ENCODE results near the gene IL7R. TPM values are rescaled to one million over a fixed set of nuclear protein-coding genes. Genes with fewer than 3 reads are reported as not detected.

The IL7R gene
- total and polyA plus RNA-seq, 2 donors (not counting 1 experiment from before 2014, with no cell fraction given), result 67.9 to 266 TPM

DNA sequence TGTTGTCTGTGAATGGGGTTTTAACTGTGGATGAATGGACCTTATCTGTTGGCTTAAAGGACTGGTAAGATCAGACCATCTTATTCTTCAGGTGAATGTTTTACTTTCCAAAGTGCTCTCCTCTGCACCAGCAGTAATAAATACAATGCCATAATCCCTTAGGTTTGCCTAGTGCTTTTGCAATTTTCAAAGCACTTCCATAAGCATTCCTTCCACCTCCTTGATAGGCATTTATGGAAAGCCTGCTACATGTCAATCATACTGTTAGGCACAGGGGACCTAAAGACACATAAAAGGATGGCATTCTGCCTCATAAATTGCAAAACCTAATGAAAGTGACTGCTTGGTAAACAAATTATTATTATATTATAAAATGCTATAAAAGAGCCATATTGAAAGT, 21.4 kb downstream of the IL7R start:
- Histone ChIP-seq H3K9ac (ENCODE audit: insufficient read depth, low read length) (no peak overlapping the region), H4K20me1 (ENCODE audit: control insufficient read depth, extremely low read depth, insufficient read depth, low read length) (no peaks in the 10 kb centered on the region), H3K27me3 (ENCODE audit: control insufficient read depth, insufficient read depth, low read length) (no peaks in the 10 kb centered on the region), H3K4me3 (replicated peaks in 1 of 4; ENCODE audit: control extremely low read depth in 1 of 4, insufficient read depth in 1 of 4, low read depth in 3 of 4, low read length in 4 of 4) (no peak overlapping the region), H2AFZ (ENCODE audit: low read length) (no peak overlapping the region), H3K9me3 (ENCODE audit: control insufficient read depth, insufficient read depth, low read depth, low read length) (no peaks in the 10 kb centered on the region), H3K4me2 (ENCODE audit: extremely low read depth, insufficient read depth, low read length) (no peak overlapping the region), H3K36me3 (ENCODE audit: control insufficient read depth, insufficient read depth, low read length) (peaks cover 3% of the 10 kb centered on the region), H3K79me2 (ENCODE audit: control insufficient read depth, insufficient read depth, low read length) (no peaks in the 10 kb centered on the region), H3K27ac (ENCODE audit: insufficient read depth, low read length) (no peak overlapping the region), H3K4me1 (ENCODE audit: control insufficient read depth, extremely low read depth, insufficient read depth, low read length) (no peaks in the 10 kb centered on the region)
- DNase-seq (ENCODE audit: low read depth in 2 of 2), result no peak
- TF ChIP-seq, protein P1, sequence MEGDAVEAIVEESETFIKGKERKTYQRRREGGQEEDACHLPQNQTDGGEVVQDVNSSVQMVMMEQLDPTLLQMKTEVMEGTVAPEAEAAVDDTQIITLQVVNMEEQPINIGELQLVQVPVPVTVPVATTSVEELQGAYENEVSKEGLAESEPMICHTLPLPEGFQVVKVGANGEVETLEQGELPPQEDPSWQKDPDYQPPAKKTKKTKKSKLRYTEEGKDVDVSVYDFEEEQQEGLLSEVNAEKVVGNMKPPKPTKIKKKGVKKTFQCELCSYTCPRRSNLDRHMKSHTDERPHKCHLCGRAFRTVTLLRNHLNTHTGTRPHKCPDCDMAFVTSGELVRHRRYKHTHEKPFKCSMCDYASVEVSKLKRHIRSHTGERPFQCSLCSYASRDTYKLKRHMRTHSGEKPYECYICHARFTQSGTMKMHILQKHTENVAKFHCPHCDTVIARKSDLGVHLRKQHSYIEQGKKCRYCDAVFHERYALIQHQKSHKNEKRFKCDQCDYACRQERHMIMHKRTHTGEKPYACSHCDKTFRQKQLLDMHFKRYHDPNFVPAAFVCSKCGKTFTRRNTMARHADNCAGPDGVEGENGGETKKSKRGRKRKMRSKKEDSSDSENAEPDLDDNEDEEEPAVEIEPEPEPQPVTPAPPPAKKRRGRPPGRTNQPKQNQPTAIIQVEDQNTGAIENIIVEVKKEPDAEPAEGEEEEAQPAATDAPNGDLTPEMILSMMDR (conservative IDR thresholded peaks at IDR 0.05 in 1 of 2, IDR thresholded peaks at IDR 0.05 in 1 of 2; ENCODE audit: low read depth in 1 of 2, low read length in 2 of 2), result no peak
- no peak for TF ChIP-seq EZH2 (IDR thresholded peaks at IDR 0.05; ENCODE audit: low read length, missing control alignments)

DNA sequence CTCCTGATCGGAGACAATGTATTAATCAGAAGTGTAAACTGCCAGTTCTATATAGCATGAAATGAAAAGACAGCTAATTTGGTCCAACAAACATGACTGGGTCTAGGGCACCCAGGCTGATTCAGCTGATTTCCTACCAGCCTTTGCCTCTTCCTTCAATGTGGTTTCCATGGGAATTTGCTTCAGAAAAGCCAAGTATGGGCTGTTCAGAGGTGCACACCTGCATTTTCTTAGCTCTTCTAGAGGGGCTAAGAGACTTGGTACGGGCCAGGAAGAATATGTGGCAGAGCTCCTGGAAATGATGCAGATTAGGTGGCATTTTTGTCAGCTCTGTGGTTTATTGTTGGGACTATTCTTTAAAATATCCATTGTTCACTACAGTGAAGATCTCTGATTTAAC, 22.4 kb downstream of the IL7R start:
- TF ChIP-seq, protein P1 (conservative IDR thresholded peaks at IDR 0.05 in 1 of 2, IDR thresholded peaks at IDR 0.05 in 1 of 2; ENCODE audit: low read depth in 1 of 2, low read length in 2 of 2), result no peak
- TF ChIP-seq EZH2 (IDR thresholded peaks at IDR 0.05; ENCODE audit: low read length, missing control alignments), result no peak
- H3K9ac ChIP-seq (ENCODE audit: insufficient read depth, low read length), result no peak overlapping the region
- no peak overlapping the region for H3K4me3 ChIP-seq (replicated peaks in 1 of 4; ENCODE audit: control extremely low read depth in 1 of 4, insufficient read depth in 1 of 4, low read depth in 3 of 4, low read length in 4 of 4)
- no peaks in the 10 kb centered on the region for H4K20me1 ChIP-seq (ENCODE audit: control insufficient read depth, extremely low read depth, insufficient read depth, low read length)
- peaks cover 3% of the 10 kb centered on the region for H3K36me3 ChIP-seq (ENCODE audit: control insufficient read depth, insufficient read depth, low read length)
- no peak for DNase-seq (ENCODE audit: low read depth in 2 of 2)
- H3K79me2 ChIP-seq (ENCODE audit: control insufficient read depth, insufficient read depth, low read length), result no peaks in the 10 kb centered on the region
- H3K4me1 ChIP-seq (ENCODE audit: control insufficient read depth, extremely low read depth, insufficient read depth, low read length), result peaks cover 5% of the 10 kb centered on the region
- H3K27ac ChIP-seq (ENCODE audit: insufficient read depth, low read length), result no peak overlapping the region
- no peak overlapping the region for H2AFZ ChIP-seq (ENCODE audit: low read length)
- H3K9me3 ChIP-seq (ENCODE audit: control insufficient read depth, insufficient read depth, low read depth, low read length), result no peaks in the 10 kb centered on the region
- H3K4me2 ChIP-seq (ENCODE audit: extremely low read depth, insufficient read depth, low read length), result no peak overlapping the region
- H3K27me3 ChIP-seq (ENCODE audit: control insufficient read depth, insufficient read depth, low read length), result no peaks in the 10 kb centered on the region

DNA sequence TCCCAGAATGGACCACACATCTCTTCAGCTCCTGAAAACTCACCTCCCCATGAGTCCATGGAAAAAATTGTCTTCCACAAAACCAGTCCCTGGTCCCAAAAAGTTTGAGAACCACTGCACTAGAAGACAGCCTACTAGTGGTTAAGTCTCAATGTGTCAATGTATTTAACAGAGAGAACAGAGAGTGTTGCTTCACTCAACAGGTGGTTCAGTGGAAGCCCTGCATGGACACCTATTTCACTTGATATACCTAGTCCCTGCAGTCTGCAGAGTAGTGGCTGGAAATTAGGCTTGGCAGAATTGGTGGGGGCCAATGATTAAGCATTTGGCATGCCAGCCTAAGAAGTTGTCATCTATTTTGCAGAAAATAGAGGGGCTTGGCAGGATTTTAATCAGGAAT, 23.0 kb downstream of the IL7R start:
- Histone ChIP-seq H3K27ac (ENCODE audit: insufficient read depth, low read length) (no peak overlapping the region), H3K79me2 (ENCODE audit: control insufficient read depth, insufficient read depth, low read length) (no peaks in the 10 kb centered on the region), H2AFZ (ENCODE audit: low read length) (no peak overlapping the region), H4K20me1 (ENCODE audit: control insufficient read depth, extremely low read depth, insufficient read depth, low read length) (no peaks in the 10 kb centered on the region), H3K9ac (ENCODE audit: insufficient read depth, low read length) (no peak overlapping the region), H3K27me3 (ENCODE audit: control insufficient read depth, insufficient read depth, low read length) (no peaks in the 10 kb centered on the region), H3K9me3 (ENCODE audit: control insufficient read depth, insufficient read depth, low read depth, low read length) (no peaks in the 10 kb centered on the region), H3K4me1 (ENCODE audit: control insufficient read depth, extremely low read depth, insufficient read depth, low read length) (peaks cover 6% of the 10 kb centered on the region), H3K4me2 (ENCODE audit: extremely low read depth, insufficient read depth, low read length) (no peak overlapping the region), H3K4me3 (replicated peaks in 1 of 4; ENCODE audit: control extremely low read depth in 1 of 4, insufficient read depth in 1 of 4, low read depth in 3 of 4, low read length in 4 of 4) (no peak overlapping the region), H3K36me3 (ENCODE audit: control insufficient read depth, insufficient read depth, low read length) (peaks cover 1% of the 10 kb centered on the region)
- DNase-seq (ENCODE audit: low read depth in 2 of 2), result no peak
- no peak for TF ChIP-seq EZH2 (IDR thresholded peaks at IDR 0.05; ENCODE audit: low read length, missing control alignments)
